NT2/D1 (cell line): ENCODE measurements around the gene RNU6-1.

ENCODE experiments used
- DNase-seq: peaks from one replicate; pipeline ENCODE4 v3.0.0-alpha.2; 2011; ENCODE audit warnings: low read depth, low spot score
- H3K27me3 ChIP-seq: 2 replicates; pipeline ENCODE4 v1.6.0; 2011; ENCODE audit warnings: mild to moderate bottlenecking; ENCODE audit not compliant: insufficient read length, insufficient read depth
- H3K36me3 ChIP-seq: 2 replicates; pipeline ENCODE4 v1.6.1; 2011; ENCODE audit warnings: mild to moderate bottlenecking, low read length, mixed read lengths; ENCODE audit not compliant: insufficient read depth, insufficient read length
- H3K4me1 ChIP-seq: 2 replicates; pipeline ENCODE4 v1.5.1; 2011; ENCODE audit not compliant: insufficient read depth, insufficient read length
- H3K4me3 ChIP-seq: 2 replicates; pipeline ENCODE4 v1.5.1; 2011; ENCODE audit warnings: low read depth; ENCODE audit not compliant: insufficient read length
- H3K9ac ChIP-seq: 2 replicates; pipeline ENCODE4 v1.6.0; 2011; ENCODE audit warnings: low read depth; ENCODE audit not compliant: insufficient read length
- H3K9me3 ChIP-seq: 2 replicates; pipeline ENCODE4 v1.5.1; 2011; ENCODE audit warnings: mild to moderate bottlenecking, low read length; ENCODE audit not compliant: insufficient read depth
- SUZ12 ChIP-seq: IDR thresholded peaks from 2 replicates; pipeline ENCODE4 v1.6.1; 2011; ENCODE audit not compliant: insufficient read length, insufficient read depth; ENCODE audit errors: extremely low read depth
- YY1 ChIP-seq: IDR thresholded peaks from 2 replicates; pipeline ENCODE4 v1.6.1; 2011; ENCODE audit not compliant: insufficient read length, insufficient read depth
- ZNF274 ChIP-seq: IDR thresholded peaks from 2 replicates; pipeline ENCODE4 v1.6.1; 2011; ENCODE audit warnings: mild to moderate bottlenecking, low read depth, low read length

Gene RNU6-1

GRCh38 chr15:67807836-67808235, 32.0 kb downstream of the RNU6-1 start:
- no peaks in the 10 kb centered on the region for H3K9me3 ChIP-seq
- DNase-seq: no peak
- peaks cover 26% of the 10 kb centered on the region for H3K4me1 ChIP-seq
- no peaks in the 10 kb centered on the region for H3K27me3 ChIP-seq
- TF ChIP-seq ZNF274 (no peak), YY1 (no peak), SUZ12 (no peak)
- no peak overlapping the region for H3K9ac ChIP-seq
- H3K36me3 ChIP-seq: no peaks in the 10 kb centered on the region
- H3K4me3 ChIP-seq: no peak overlapping the region

- H3K9ac ChIP-seq: no peak overlapping the region
- no peak for DNase-seq
- no peaks in the 10 kb centered on the region for H3K27me3 ChIP-seq
- H3K4me1 ChIP-seq: peaks cover 22% of the 10 kb centered on the region
- TF ChIP-seq YY1: no peak
- TF ChIP-seq ZNF274: no peak
- TF ChIP-seq SUZ12: no peak
- H3K9me3 ChIP-seq: no peaks in the 10 kb centered on the region
- no peak overlapping the region for H3K4me3 ChIP-seq
- no peaks in the 10 kb centered on the region for H3K36me3 ChIP-seq
These were observed 32.7 kb downstream of the RNU6-1 start for GRCh38 chr15:67807141-67807540.

- DNase-seq: no peak
- H3K9me3 ChIP-seq: no peaks in the 10 kb centered on the region
- H3K4me3 ChIP-seq: no peak overlapping the region
- TF ChIP-seq YY1 (no peak), ZNF274 (no peak), SUZ12 (no peak)
- no peak overlapping the region for H3K9ac ChIP-seq
- peaks cover 19% of the 10 kb centered on the region for H3K4me1 ChIP-seq
- no peaks in the 10 kb centered on the region for H3K27me3 ChIP-seq
- H3K36me3 ChIP-seq: no peaks in the 10 kb centered on the region
These were observed 33.3 kb downstream of the RNU6-1 start for GRCh38 chr15:67806536-67806935.

GRCh38 chr15:67805666-67806516, 34.0 kb downstream of the RNU6-1 start:
- H3K36me3 ChIP-seq: no peaks in the 10 kb centered on the region
- peaks cover 17% of the 10 kb centered on the region for H3K4me1 ChIP-seq
- no peak overlapping the region for H3K4me3 ChIP-seq
- no peak for TF ChIP-seq ZNF274
- TF ChIP-seq SUZ12: no peak
- TF ChIP-seq YY1: no peak
- H3K9ac ChIP-seq: no peak overlapping the region
- DNase-seq: no peak
- H3K9me3 ChIP-seq: no peaks in the 10 kb centered on the region
- no peaks in the 10 kb centered on the region for H3K27me3 ChIP-seq

GRCh38 chr15:67805008-67805665, 34.7 kb downstream of the RNU6-1 start:
- H3K4me1 ChIP-seq: peaks cover 17% of the 10 kb centered on the region
- no peak overlapping the region for H3K4me3 ChIP-seq
- H3K9me3 ChIP-seq: no peaks in the 10 kb centered on the region
- TF ChIP-seq ZNF274: no peak
- no peak for TF ChIP-seq SUZ12
- TF ChIP-seq YY1: no peak
- DNase-seq: no peak
- H3K36me3 ChIP-seq: no peaks in the 10 kb centered on the region
- no peaks in the 10 kb centered on the region for H3K27me3 ChIP-seq
- no peak overlapping the region for H3K9ac ChIP-seq

GRCh38 chr15:67803996-67804843, 35.6 kb downstream of the RNU6-1 start:
- no peaks in the 10 kb centered on the region for H3K27me3 ChIP-seq
- peaks cover 23% of the 10 kb centered on the region for H3K4me1 ChIP-seq
- no peaks in the 10 kb centered on the region for H3K9me3 ChIP-seq
- no peak for TF ChIP-seq YY1
- no peak for TF ChIP-seq ZNF274
- TF ChIP-seq SUZ12: no peak
- no peaks in the 10 kb centered on the region for H3K36me3 ChIP-seq
- no peak overlapping the region for H3K4me3 ChIP-seq
- no peak overlapping the region for H3K9ac ChIP-seq
- DNase-seq: no peak

GRCh38 chr15:67803299-67803698, 36.5 kb downstream of the RNU6-1 start:
- no peak for DNase-seq
- Histone ChIP-seq H3K4me1 (peaks cover 23% of the 10 kb centered on the region), H3K9ac (no peak overlapping the region), H3K9me3 (no peaks in the 10 kb centered on the region), H3K36me3 (no peaks in the 10 kb centered on the region), H3K4me3 (no peak overlapping the region), H3K27me3 (no peaks in the 10 kb centered on the region)
- no peak for TF ChIP-seq SUZ12
- no peak for TF ChIP-seq ZNF274
- TF ChIP-seq YY1: no peak
